ENCODE data around the gene SOBP.
"Not testable (repeated sequence)": the region's sequence is repeated elsewhere in the genome, so short reads cannot be mapped to it uniquely, and the experiment has no call there.

The SOBP gene

GRCh38 chr6:107550241-107550840 is 60.4 kb downstream of the SOBP start:
- no peak for DNase-seq (ENCODE audit: low read depth in 1 of 2, low spot score in 1 of 2)

GRCh38 chr6:107550906-107551305 is 61.0 kb downstream of the SOBP start:
- DNase-seq (ENCODE audit: low read depth in 1 of 2, low spot score in 1 of 2), result no peak

- not testable (repeated sequence) for DNase-seq (ENCODE audit: low read depth in 1 of 2, low spot score in 1 of 2)
Measured at GRCh38 chr6:107553121-107553520, 63.2 kb downstream of the SOBP start.

- no peak for DNase-seq (ENCODE audit: low read depth in 1 of 2, low spot score in 1 of 2)
Measured at GRCh38 chr6:107554326-107554725, 64.4 kb downstream of the SOBP start.

- no peak for DNase-seq (ENCODE audit: low read depth in 1 of 2, low spot score in 1 of 2)
Measured at GRCh38 chr6:107554918-107555317, 65.0 kb downstream of the SOBP start.

GRCh38 chr6:107555449-107555848 is 65.5 kb downstream of the SOBP start:
- DNase-seq (ENCODE audit: low read depth in 1 of 2, low spot score in 1 of 2), result no peak

GRCh38 chr6:107556082-107556481 is 66.2 kb downstream of the SOBP start:
- no peak for DNase-seq (ENCODE audit: low read depth in 1 of 2, low spot score in 1 of 2)

GRCh38 chr6:107557698-107558097 is 67.8 kb downstream of the SOBP start:
- DNase-seq (ENCODE audit: low read depth in 1 of 2, low spot score in 1 of 2), result no peak

- no peak for DNase-seq (ENCODE audit: low read depth in 1 of 2, low spot score in 1 of 2)
Measured at GRCh38 chr6:107560657-107561056, 70.7 kb downstream of the SOBP start.

GRCh38 chr6:107561306-107561705 is 71.4 kb downstream of the SOBP start:
- no peak for DNase-seq (ENCODE audit: low read depth in 1 of 2, low spot score in 1 of 2)

GRCh38 chr6:107563694-107564588 is 74.0 kb downstream of the SOBP start:
- DNase-seq (ENCODE audit: low read depth in 1 of 2, low spot score in 1 of 2), result no peak

GRCh38 chr6:107564589-107564951 is 74.7 kb downstream of the SOBP start:
- no peak for DNase-seq (ENCODE audit: low read depth in 1 of 2, low spot score in 1 of 2)

GRCh38 chr6:107565165-107565723 is 75.3 kb downstream of the SOBP start:
- DNase-seq (ENCODE audit: low read depth in 1 of 2, low spot score in 1 of 2), result no peak

GRCh38 chr6:107567643-107568042 is 77.7 kb downstream of the SOBP start:
- no peak for DNase-seq (ENCODE audit: low read depth in 1 of 2, low spot score in 1 of 2)

GRCh38 chr6:107569473-107569872 is 79.6 kb downstream of the SOBP start:
- DNase-seq (ENCODE audit: low read depth in 1 of 2, low spot score in 1 of 2), result no peak

- no peak for DNase-seq (ENCODE audit: low read depth in 1 of 2, low spot score in 1 of 2)
Measured at GRCh38 chr6:107571354-107571753, 81.4 kb downstream of the SOBP start.

- no peak for DNase-seq (ENCODE audit: low read depth in 1 of 2, low spot score in 1 of 2)
Measured at GRCh38 chr6:107572886-107573285, 83.0 kb downstream of the SOBP start.

GRCh38 chr6:107574856-107575255 is 84.9 kb downstream of the SOBP start:
- DNase-seq (ENCODE audit: low read depth in 1 of 2, low spot score in 1 of 2), result no peak

GRCh38 chr6:107576852-107577251 is 86.9 kb downstream of the SOBP start:
- DNase-seq (ENCODE audit: low read depth in 1 of 2, low spot score in 1 of 2), result no peak

- DNase-seq (ENCODE audit: low read depth in 1 of 2, low spot score in 1 of 2), result no peak
Measured at GRCh38 chr6:107578642-107579341, 88.9 kb downstream of the SOBP start.

GRCh38 chr6:107579456-107580056 is 89.6 kb downstream of the SOBP start:
- DNase-seq (ENCODE audit: low read depth in 1 of 2, low spot score in 1 of 2), result no peak
